Mucosa of stomach (tissue), 1 donor: ENCODE results near the gene PCAT7.
"Not testable (repeated sequence)": the region's sequence is repeated elsewhere in the genome, so short reads cannot be mapped to it uniquely, and the experiment has no call there.

ENCODE experiments used
- H3K27me3 ChIP-seq: one replicate; pipeline ENCODE4 v1.7.0; 2013; ENCODE audit warnings: mild to moderate bottlenecking, low read length; ENCODE audit not compliant: control insufficient read depth, insufficient read depth
- H3K36me3 ChIP-seq: one replicate; pipeline ENCODE4 v1.7.0; 2013; ENCODE audit warnings: low read length; ENCODE audit not compliant: control insufficient read depth, insufficient read depth
- H3K4me1 ChIP-seq: one replicate; pipeline ENCODE4 v1.7.0; 2013; ENCODE audit warnings: mild to moderate bottlenecking, low read length; ENCODE audit not compliant: control insufficient read depth, insufficient read depth
- H3K4me3 ChIP-seq: one replicate; pipeline ENCODE4 v1.7.0; 2013; ENCODE audit warnings: low read length
- H3K9ac ChIP-seq: one replicate; pipeline ENCODE4 v1.7.0; 2013; ENCODE audit warnings: mild to moderate bottlenecking, low read length, moderate library complexity
- H3K9me3 ChIP-seq: one replicate; pipeline ENCODE4 v1.7.0; 2013; ENCODE audit warnings: mild to moderate bottlenecking, low read length, moderate library complexity; ENCODE audit not compliant: control insufficient read depth
- donor health status: Pancreatic carcinoma.

The PCAT7 gene

DNA sequence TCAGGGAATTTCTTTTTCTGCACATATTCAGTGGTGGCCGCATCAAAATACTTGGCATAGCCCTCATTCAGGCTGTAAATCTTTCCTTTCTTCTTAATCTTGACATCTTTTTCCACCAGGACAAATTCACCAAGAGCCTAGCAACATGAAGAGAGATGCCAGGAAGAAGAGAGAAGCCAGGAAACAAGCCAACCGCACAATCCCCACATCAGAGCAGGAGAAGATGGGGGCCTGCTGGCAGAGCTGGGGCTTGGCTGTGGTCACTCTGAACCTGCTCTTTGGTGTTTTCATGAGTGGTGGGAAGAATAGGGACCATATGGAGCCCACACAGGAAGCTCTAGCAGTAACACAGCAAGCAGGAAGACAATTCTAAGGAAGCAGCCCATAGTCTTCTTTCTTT is 12.4 kb downstream of the PCAT7 start:
- no peak overlapping the region for H3K9ac ChIP-seq
- H3K4me1 ChIP-seq = peaks cover 3% of the 10 kb centered on the region
- no peaks in the 10 kb centered on the region for H3K27me3 ChIP-seq
- H3K36me3 ChIP-seq = no peaks in the 10 kb centered on the region
- no peaks in the 10 kb centered on the region for H3K9me3 ChIP-seq
- no peak overlapping the region for H3K4me3 ChIP-seq

DNA sequence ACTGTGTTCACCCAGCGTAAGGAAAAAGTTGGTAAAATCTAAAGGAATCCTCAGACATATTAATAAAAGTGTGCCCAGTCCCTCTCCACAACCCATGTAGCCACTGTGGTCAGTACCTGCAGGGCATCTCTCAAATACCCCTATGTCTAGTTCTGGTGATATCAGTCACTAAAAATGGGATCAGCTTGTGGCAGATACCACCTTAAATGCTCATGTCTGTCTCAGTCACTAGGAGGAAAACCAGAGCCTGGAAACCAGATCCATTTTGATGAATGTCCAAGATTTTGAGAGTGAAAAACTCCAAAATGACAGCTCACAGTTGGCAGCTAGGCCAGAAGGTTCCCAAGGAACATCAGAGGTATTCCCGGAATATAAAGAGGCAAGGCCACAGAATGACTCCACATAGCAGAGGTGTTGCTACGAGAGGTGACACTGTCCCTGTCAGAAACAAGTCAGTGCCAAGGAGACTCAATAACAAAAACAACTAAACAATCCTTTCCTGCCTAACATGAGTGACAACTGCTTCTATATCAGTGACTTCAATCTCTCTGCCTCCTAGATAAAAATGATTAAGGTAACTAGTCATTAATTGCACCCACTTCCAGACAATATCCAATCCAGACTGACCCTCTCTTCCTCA is 13.5 kb downstream of the PCAT7 start:
- Histone ChIP-seq H3K27me3 (no peaks in the 10 kb centered on the region), H3K4me1 (peaks cover 1% of the 10 kb centered on the region), H3K9me3 (no peaks in the 10 kb centered on the region), H3K4me3 (no peak overlapping the region), H3K36me3 (no peaks in the 10 kb centered on the region), H3K9ac (no peak overlapping the region)

DNA sequence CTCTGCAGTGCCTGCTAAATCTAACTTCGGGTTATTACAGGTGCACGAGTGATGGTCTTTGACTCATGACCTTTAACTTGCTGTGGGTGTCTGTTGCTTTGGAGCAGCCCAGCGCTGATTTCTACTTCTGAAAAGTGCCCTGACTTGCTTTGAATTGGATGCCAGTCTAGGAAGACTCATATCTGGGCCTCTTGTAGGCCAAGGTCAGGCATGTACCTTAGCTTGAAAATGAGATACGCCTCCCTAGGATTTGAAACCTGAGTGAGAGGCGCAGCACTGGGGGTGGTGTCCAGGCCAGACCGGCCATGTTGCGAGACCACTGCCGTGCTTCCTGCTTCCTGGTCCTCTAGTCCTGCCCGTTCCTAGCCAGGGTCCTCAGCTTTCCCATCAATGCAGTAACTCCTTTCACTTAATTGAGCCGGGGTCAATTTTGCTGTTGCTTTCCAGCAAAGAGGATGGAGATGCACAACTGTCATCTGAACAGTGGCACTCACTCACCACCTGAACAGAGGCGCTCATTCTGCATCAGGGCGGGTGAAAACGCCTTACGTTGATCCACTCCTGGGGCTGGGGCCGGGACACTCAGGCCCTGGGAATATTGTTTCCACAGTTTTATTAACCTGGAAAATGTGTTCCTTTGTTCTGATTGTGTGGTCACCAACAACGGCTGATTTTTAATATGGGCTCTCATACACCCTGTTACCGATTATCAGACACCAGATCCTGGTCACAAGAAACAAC is 14.3 kb downstream of the PCAT7 start:
- no peaks in the 10 kb centered on the region for H3K27me3 ChIP-seq
- no peak overlapping the region for H3K9ac ChIP-seq
- no peaks in the 10 kb centered on the region for H3K36me3 ChIP-seq
- no peaks in the 10 kb centered on the region for H3K9me3 ChIP-seq
- no peaks in the 10 kb centered on the region for H3K4me1 ChIP-seq
- H3K4me3 ChIP-seq = no peak overlapping the region

DNA sequence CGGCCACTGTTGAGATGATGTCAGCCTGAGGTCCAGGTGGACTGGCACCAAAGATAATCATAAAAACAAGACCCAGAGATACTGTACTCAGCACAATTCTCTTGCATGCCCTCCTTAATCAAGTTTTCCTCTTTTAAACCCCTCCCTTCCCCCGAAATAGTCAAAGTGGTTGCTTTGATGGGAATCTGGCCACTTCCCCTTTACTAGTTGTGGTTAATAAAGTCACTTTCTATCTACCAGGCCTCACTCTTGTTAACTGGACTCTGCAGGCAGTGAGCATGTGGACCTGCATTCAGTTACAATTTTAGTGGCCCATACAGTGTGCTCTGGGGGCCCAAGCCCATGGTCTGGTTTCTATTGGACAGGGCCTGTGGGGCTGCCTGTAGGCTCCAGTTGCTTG is 21.2 kb downstream of the PCAT7 start:
- peaks cover 10% of the 10 kb centered on the region for H3K4me1 ChIP-seq
- H3K9ac ChIP-seq = no peak overlapping the region
- no peaks in the 10 kb centered on the region for H3K9me3 ChIP-seq
- H3K27me3 ChIP-seq = no peaks in the 10 kb centered on the region
- H3K4me3 ChIP-seq = no peak overlapping the region
- H3K36me3 ChIP-seq = no peaks in the 10 kb centered on the region

DNA sequence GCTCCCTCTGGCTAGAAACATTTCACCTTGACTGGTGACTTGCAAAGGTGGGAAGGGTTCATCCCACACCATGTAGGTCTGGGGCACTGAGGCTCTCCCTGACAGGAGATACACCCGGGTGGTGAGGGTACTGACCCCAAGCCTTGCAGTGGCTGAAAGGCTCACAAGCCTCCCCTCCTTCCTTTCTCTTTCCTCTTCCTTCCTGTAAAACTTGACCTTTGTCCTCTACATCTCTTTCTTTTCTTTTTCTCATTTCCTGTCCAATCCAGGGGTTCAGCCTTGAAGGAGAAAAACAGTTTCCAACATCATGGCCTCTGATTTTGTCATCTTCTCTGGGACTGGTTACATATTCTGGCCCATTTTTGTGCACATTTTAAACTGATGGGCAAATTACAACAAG is 22.2 kb downstream of the PCAT7 start:
- H3K9ac ChIP-seq = no peak overlapping the region
- H3K4me3 ChIP-seq = no peak overlapping the region
- no peaks in the 10 kb centered on the region for H3K9me3 ChIP-seq
- H3K4me1 ChIP-seq = peaks cover 10% of the 10 kb centered on the region
- no peaks in the 10 kb centered on the region for H3K36me3 ChIP-seq
- H3K27me3 ChIP-seq = no peaks in the 10 kb centered on the region

DNA sequence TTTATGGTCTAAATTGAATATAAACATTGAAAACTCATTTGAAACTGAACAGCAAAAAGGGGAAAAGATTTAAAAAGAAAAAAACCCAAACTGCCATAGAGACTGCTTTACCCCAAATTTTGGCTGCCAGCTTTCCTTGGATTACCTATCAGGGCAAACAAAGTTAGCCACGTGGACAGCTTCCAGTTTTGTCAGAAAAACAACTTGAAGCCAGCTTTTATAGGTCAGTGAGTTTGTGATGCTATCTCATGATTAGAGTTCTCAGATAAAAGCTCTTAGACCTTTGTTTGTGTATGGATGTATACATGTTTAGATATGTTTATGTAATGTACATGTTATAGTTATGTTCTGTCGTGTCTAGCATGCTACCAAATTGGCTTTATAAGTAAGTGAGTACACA is 22.7 kb downstream of the PCAT7 start:
- no peak overlapping the region for H3K9ac ChIP-seq
- no peak overlapping the region for H3K4me3 ChIP-seq
- no peaks in the 10 kb centered on the region for H3K27me3 ChIP-seq
- no peaks in the 10 kb centered on the region for H3K9me3 ChIP-seq
- H3K36me3 ChIP-seq = no peaks in the 10 kb centered on the region
- H3K4me1 ChIP-seq = peaks cover 10% of the 10 kb centered on the region

DNA sequence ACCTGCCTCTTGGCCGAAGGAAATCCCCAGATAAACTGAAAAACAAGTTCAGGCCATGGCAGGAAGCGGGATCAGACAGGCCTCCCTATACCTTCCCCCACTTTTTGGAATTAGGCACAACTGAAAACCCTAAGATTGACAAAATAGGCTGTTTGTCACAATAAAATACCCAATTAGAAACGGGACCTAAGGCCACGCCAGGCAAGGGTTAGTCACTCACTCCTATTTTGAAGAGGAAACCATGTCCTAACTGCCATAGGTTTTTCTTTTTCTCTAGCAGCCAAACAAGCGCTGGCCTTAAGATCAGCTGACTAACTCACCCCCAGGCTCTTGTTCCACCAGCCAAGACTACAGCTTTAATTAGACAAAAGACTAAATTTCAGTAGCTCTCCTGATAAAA is 26.8 kb downstream of the PCAT7 start:
- Histone ChIP-seq H3K27me3 (no peaks in the 10 kb centered on the region), H3K9ac (no peak overlapping the region), H3K36me3 (no peaks in the 10 kb centered on the region), H3K9me3 (no peaks in the 10 kb centered on the region), H3K4me1 (peaks cover 9% of the 10 kb centered on the region), H3K4me3 (no peak overlapping the region)

DNA sequence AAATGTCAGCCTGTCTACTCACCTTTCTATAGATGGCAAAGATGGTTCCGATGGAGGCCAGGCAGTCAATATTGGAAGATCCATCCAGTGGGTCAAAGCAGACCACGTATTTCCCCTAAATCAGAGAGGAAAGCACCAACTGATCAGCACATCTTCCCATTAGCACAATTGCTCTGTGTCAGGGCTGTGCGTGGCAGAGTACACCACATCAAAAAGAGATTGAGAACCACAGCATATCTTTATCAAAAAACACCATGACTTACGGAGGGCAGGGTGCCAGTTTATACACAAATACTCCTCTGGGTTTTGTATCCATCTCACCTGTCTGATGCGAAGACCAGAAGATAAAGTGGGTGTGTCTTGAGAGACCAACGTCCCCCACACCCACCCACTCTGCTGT is 29.7 kb downstream of the PCAT7 start:
- no peak overlapping the region for H3K9ac ChIP-seq
- H3K36me3 ChIP-seq = no peaks in the 10 kb centered on the region
- no peaks in the 10 kb centered on the region for H3K9me3 ChIP-seq
- no peak overlapping the region for H3K4me3 ChIP-seq
- H3K4me1 ChIP-seq = no peaks in the 10 kb centered on the region
- no peaks in the 10 kb centered on the region for H3K27me3 ChIP-seq

DNA sequence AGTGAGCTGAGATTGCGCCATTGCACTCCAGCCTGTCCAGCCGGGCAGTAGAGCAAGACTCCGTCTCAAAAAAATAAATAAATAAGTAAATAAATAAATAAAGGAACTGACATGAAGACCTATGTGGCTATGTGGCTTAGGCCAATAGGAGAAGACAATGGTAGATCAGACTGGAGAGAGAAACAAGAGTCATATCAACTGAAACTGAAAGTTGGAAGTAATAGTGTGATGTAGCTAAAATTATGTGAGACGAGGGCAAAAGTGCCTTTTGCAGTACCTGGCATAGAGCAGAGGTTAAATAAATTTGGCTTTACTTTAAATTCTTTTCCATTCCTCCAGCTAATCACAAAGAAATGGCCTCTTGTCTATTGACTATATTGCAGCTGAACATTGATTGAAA is 31.4 kb downstream of the PCAT7 start:
- H3K36me3 ChIP-seq = no peaks in the 10 kb centered on the region
- H3K27me3 ChIP-seq = no peaks in the 10 kb centered on the region
- no peak overlapping the region for H3K9ac ChIP-seq
- no peaks in the 10 kb centered on the region for H3K9me3 ChIP-seq
- no peak overlapping the region for H3K4me3 ChIP-seq
- no peaks in the 10 kb centered on the region for H3K4me1 ChIP-seq

DNA sequence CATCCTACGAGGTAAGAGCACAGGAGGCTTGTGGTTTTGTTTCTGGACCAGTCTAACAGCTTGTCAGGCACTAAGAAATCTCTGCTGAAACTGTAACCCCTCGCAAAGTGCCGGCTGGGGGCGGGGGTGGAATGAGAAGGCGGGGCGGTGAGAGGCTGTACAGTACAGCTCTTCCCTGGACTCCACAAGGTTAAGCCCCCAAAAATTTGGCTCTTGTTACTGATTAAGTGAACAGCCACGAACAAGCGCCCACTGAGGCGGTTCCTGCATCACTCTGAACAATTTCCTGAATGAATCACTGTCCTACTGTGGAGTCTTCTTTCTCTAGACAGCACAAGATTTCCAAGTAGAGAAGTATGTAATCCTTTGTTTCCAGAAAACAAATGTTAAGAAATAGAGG is 31.9 kb downstream of the PCAT7 start:
- Histone ChIP-seq H3K9me3 (no peaks in the 10 kb centered on the region), H3K9ac (no peak overlapping the region), H3K36me3 (no peaks in the 10 kb centered on the region), H3K27me3 (no peaks in the 10 kb centered on the region), H3K4me1 (peaks cover 2% of the 10 kb centered on the region), H3K4me3 (no peak overlapping the region)

DNA sequence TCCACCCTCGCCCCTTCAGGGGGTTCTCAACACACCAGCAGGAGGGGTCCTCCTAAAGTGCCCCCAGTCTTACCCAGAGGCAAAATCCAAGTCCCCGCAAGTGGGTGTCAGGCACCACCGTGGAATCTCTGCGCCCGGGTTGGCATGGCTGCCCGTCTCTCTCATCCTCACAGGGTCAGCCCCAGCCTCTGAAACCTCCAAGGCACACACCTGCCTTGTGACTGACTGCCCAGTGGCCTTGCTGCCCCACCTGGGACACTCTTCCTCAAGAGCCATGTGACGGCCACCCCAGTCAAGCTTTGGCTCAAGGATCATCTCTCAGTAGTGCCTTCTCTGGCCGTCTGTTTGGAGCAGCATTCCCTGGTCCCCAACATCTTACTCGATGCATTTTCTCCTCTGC is 33.8 kb downstream of the PCAT7 start:
- no peak overlapping the region for H3K4me3 ChIP-seq
- no peaks in the 10 kb centered on the region for H3K27me3 ChIP-seq
- H3K36me3 ChIP-seq = no peaks in the 10 kb centered on the region
- peaks cover 11% of the 10 kb centered on the region for H3K4me1 ChIP-seq
- no peak overlapping the region for H3K9ac ChIP-seq
- H3K9me3 ChIP-seq = no peaks in the 10 kb centered on the region

DNA sequence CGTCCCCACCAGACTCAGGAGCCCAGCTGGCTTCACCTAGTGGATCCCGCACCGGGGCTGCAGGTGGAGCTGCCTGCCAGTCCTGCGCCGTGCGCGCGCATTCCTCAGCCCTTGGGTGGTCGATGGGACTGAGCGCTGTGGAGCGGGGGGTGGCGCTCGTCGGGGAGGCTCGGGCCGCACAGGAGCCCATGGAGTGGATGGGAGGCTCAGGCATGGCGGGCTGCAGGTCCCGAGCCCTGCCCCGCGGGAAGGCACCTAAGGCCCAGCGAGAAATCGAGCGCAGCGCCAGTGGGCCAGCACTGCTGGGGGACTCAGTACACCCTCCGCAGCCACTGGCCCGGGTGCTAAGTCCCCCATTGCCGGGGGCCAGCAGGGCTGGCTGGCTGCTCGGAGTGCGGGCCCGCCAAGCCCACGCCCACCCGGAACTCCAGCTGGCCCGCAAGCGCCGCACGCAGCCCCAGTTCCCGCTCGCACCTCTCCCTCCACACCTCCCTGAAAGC is 36.2 kb downstream of the PCAT7 start:
- not testable (repeated sequence) for H3K9me3 ChIP-seq, H3K4me3 ChIP-seq, H3K36me3 ChIP-seq, H3K9ac ChIP-seq, H3K27me3 ChIP-seq
- H3K4me1 ChIP-seq = peaks cover 19% of the 10 kb centered on the region
